H9 (cell line): Measurements from ENCODE around the gene TEX26. TPM values are rescaled to one million over a fixed set of nuclear protein-coding genes. Genes with fewer than 3 reads are reported as not detected.

Experiments used
- DNase-seq: peaks from one replicate; pipeline ENCODE4 v3.0.0-alpha.2; 2017
- H2AFZ ChIP-seq: one replicate; pipeline ENCODE4 v1.6.1; 2013; ENCODE audit warnings: mild to moderate bottlenecking, low read length, control low read depth, moderate library complexity
- H2AK5ac ChIP-seq: 2 replicates; pipeline ENCODE4 v1.6.1; 2013; ENCODE audit warnings: low read length, control low read depth, mixed read lengths; ENCODE audit not compliant: insufficient read length
- H2BK120ac ChIP-seq: one replicate; pipeline ENCODE4 v1.6.1; 2013; ENCODE audit warnings: low read depth, mild to moderate bottlenecking, low read length, control low read depth, inconsistent platforms; ENCODE audit not compliant: poor library complexity, severe bottlenecking
- H2BK12ac ChIP-seq: 2 replicates; pipeline ENCODE4 v1.6.1; 2013; ENCODE audit warnings: low read length, control low read depth, mixed read lengths, low read depth; ENCODE audit not compliant: insufficient read length
- H2BK15ac ChIP-seq: 2 replicates; pipeline ENCODE4 v1.6.1; 2013; ENCODE audit warnings: low read depth, low read length, control low read depth
- H2BK20ac ChIP-seq: one replicate; pipeline ENCODE4 v1.6.1; 2013; ENCODE audit warnings: low read depth, mild to moderate bottlenecking, low read length, control low read depth, inconsistent platforms; ENCODE audit not compliant: poor library complexity, severe bottlenecking
- H2BK5ac ChIP-seq: 2 replicates; pipeline ENCODE4 v1.6.1; 2013; ENCODE audit warnings: low read length, control low read depth, mixed read lengths; ENCODE audit not compliant: insufficient read length
- H3K14ac ChIP-seq: 2 replicates; pipeline ENCODE4 v1.6.1; 2013; ENCODE audit warnings: low read length, control low read depth; ENCODE audit not compliant: insufficient read depth
- H3K18ac ChIP-seq: 2 replicates; pipeline ENCODE4 v1.6.1; 2013; ENCODE audit warnings: low read depth, mild to moderate bottlenecking, mixed read lengths, low read length, control low read depth; ENCODE audit not compliant: insufficient read length
- H3K23ac ChIP-seq: 2 replicates; pipeline ENCODE4 v1.6.1; 2013; ENCODE audit warnings: low read length, control low read depth, mixed read lengths, low read depth; ENCODE audit not compliant: insufficient read length
- H3K23me2 ChIP-seq: 2 replicates; pipeline ENCODE4 v1.6.1; 2013; ENCODE audit warnings: low read depth, mild to moderate bottlenecking, mixed read lengths, low read length, control low read depth; ENCODE audit not compliant: insufficient read length, poor library complexity, severe bottlenecking
- H3K27ac ChIP-seq: 2 replicates; pipeline ENCODE4 v1.5.1; 2013; ENCODE audit warnings: low read length, control low read depth, mixed read lengths, low read depth; ENCODE audit not compliant: insufficient read length
- H3K27me3 ChIP-seq: 2 replicates; pipeline ENCODE4 v1.6.1; 2013; ENCODE audit warnings: low read length, control low read depth, inconsistent platforms; ENCODE audit not compliant: insufficient read depth
- H3K4ac ChIP-seq: 2 replicates; pipeline ENCODE4 v1.6.1; 2013; ENCODE audit warnings: low read depth, mild to moderate bottlenecking, control low read depth, inconsistent platforms, low read length, moderate library complexity
- H3K4me1 ChIP-seq: 2 replicates; pipeline ENCODE4 v1.6.1; 2013; ENCODE audit warnings: low read length, control low read depth, inconsistent platforms; ENCODE audit not compliant: insufficient read depth
- H3K4me2 ChIP-seq: 2 replicates; pipeline ENCODE4 v1.6.1; 2013; ENCODE audit warnings: low read length, control low read depth, mixed read lengths; ENCODE audit not compliant: insufficient read length, insufficient read depth
- H3K56ac ChIP-seq: 2 replicates; pipeline ENCODE4 v1.6.1; 2013; ENCODE audit warnings: low read depth, mild to moderate bottlenecking, mixed read lengths, low read length, control low read depth; ENCODE audit not compliant: insufficient read length
- H3K79me1 ChIP-seq: 2 replicates; pipeline ENCODE4 v1.6.1; 2013; ENCODE audit warnings: low read depth, mild to moderate bottlenecking, moderate library complexity, low read length, control low read depth, inconsistent platforms; ENCODE audit not compliant: insufficient read depth, poor library complexity, severe bottlenecking
- H3K79me2 ChIP-seq: 2 replicates; pipeline ENCODE4 v1.6.1; 2013; ENCODE audit warnings: low read length, control low read depth, inconsistent platforms; ENCODE audit not compliant: insufficient read depth
- H3K9ac ChIP-seq: 2 replicates; pipeline ENCODE4 v1.6.1; 2013; ENCODE audit warnings: low read length, control low read depth, mixed read lengths; ENCODE audit not compliant: insufficient read length; ENCODE audit errors: extremely low read depth
- H3K9me3 ChIP-seq: one replicate; pipeline ENCODE4 v1.6.1; 2013; ENCODE audit warnings: low read depth, low read length, inconsistent platforms; ENCODE audit not compliant: control insufficient read depth
- H3T11ph ChIP-seq: one replicate; pipeline ENCODE4 v1.6.1; 2013; ENCODE audit warnings: mild to moderate bottlenecking, low read length, control low read depth, inconsistent platforms
- H4K20me1 ChIP-seq: one replicate; pipeline ENCODE4 v1.6.1; 2013; ENCODE audit not compliant: control insufficient read depth, insufficient read length, insufficient read depth
- H4K5ac ChIP-seq: 2 replicates; pipeline ENCODE4 v1.6.1; 2013; ENCODE audit warnings: low read depth, mild to moderate bottlenecking, mixed read lengths, low read length, control low read depth; ENCODE audit not compliant: insufficient read length
- H4K8ac ChIP-seq: replicated peaks from 2 replicates; pipeline ENCODE4 v1.6.1; 2013; ENCODE audit warnings: low read length, control low read depth, mixed read lengths, low read depth; ENCODE audit not compliant: insufficient read length
- H4K91ac ChIP-seq: 2 replicates; pipeline ENCODE4 v1.6.1; 2013; ENCODE audit warnings: low read depth, mild to moderate bottlenecking, moderate library complexity, mixed read lengths, low read length, control low read depth; ENCODE audit not compliant: insufficient read length
- H3K27ac Mint-ChIP-seq, 3 experiments: 2 replicates in 2 of 3; 3 replicates in 1 of 3; pipeline ENCODE4 v1.8.0; 2020 to 2021; ENCODE audit warnings: mixed read lengths in 3 of 3, mild to moderate bottlenecking in 1 of 3, moderate library complexity in 1 of 3
- H3K27me3 Mint-ChIP-seq: 2 replicates; pipeline ENCODE4 v1.8.0; 2021; ENCODE audit warnings: low read depth, mild to moderate bottlenecking, moderate library complexity, mixed read lengths
- H3K36me3 Mint-ChIP-seq, 3 experiments: 2 replicates in 2 of 3; 3 replicates in 1 of 3; pipeline ENCODE4 v1.8.0; 2020 to 2021; ENCODE audit warnings: low read depth in 3 of 3, mixed read lengths in 3 of 3; ENCODE audit not compliant: insufficient read depth in 1 of 3
- H3K4me1 Mint-ChIP-seq, 2 experiments: 2 replicates each; pipeline ENCODE4 v1.8.0; 2020; ENCODE audit warnings: mixed read lengths in 2 of 2
- H3K4me3 Mint-ChIP-seq, 2 experiments: 2 replicates in 1 of 2; 3 replicates in 1 of 2; pipeline ENCODE4 v1.8.0; 2020 to 2021; ENCODE audit warnings: mild to moderate bottlenecking in 2 of 2, mixed read lengths in 2 of 2, moderate library complexity in 1 of 2
- H3K9me3 Mint-ChIP-seq, 2 experiments: 2 replicates in 1 of 2; 3 replicates in 1 of 2; pipeline ENCODE4 v1.8.0; 2020; ENCODE audit warnings: mild to moderate bottlenecking in 2 of 2, mixed read lengths in 2 of 2, moderate library complexity in 1 of 2
- CTCF ChIP-seq: fragments of 200-600 bp; sonication (generic); conservative IDR thresholded peaks from 3 replicates; pipeline ENCODE4 v1.8.0; 2021; ENCODE audit warnings: antibody characterized with exemption, mild to moderate bottlenecking
- WGBS: extraction: QIAGEN DNeasy Blood & Tissue Kit; methylation state at CpG from one replicate; pipeline ENCODE4 v1.1.7; 2013; ENCODE audit warnings: missing lambda C conversion rate, low lambda C conversion rate, mixed read lengths; ENCODE audit not compliant: insufficient read length; ENCODE audit errors: extremely low coverage; 5-methylcytosine and 5-hydroxymethylcytosine counted together
- total RNA-seq: library from RNA; stranded (reverse); gene quantifications from 2 replicates; pipeline ENCODE4 v1.2.1, GENCODE V29; 2021

Gene TEX26
- total RNA-seq, 1 experiment from 2014 or later = not detected

DNA sequence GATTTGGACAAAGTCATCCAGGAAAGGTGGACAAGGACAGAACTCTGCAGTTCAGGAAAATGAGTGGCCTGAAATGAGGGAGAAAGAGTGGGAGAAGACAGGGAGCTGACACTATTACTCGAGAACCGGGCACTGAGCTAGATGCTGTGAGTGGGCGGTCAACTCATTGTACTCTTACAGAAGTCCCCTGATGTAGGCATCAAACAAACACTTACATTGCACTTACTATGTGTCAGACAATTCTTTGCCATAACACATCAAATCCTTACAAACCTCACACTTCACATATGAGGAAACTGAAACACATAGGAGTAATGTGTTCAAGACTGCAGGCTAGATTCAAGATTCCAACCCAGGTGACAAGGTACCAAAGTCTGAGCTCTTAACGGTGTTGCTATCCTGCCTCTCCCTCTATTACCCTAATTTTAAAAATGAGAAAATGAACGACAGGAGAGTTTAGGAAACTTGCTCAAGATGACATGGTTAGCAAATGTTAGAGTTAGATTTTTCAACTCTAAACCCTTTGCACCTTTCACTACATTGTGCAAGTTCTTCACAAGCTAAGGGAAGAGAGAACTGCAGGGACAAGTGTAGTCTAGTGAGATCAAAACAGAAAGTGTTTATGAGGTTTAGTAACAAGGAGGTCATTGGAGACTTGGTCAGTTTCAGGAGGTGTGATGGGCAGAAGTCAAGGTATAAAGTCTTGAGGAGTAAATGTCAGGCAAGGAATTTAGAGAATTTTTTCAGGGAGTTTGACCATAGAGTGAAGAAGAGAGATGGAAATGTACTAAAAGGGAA lies 31.3 kb upstream of the TEX26 start:
- no peak overlapping the region for H3K23ac ChIP-seq
- peaks cover 3% of the 10 kb centered on the region; the same call in 1 of the 2 replicates for H3K27me3 ChIP-seq
- H3K56ac ChIP-seq = no peak overlapping the region
- H2BK20ac ChIP-seq = no peak overlapping the region
- no peaks in the 10 kb centered on the region for H3K79me1 ChIP-seq
- H3K79me2 ChIP-seq = no peaks in the 10 kb centered on the region
- Mint-ChIP-seq H3K9me3 (no peaks in the 10 kb centered on the region; a peak in 1 of 5 replicates), H3K4me1 (peaks cover 15 to 17% of the 10 kb centered on the region in 2 experiments), H3K27ac (no peak overlapping the region), H3K36me3 (no peaks in the 10 kb centered on the region), H3K27me3 (peaks cover 55% of the 10 kb centered on the region), H3K4me3 (no peak overlapping the region)
- H3K9me3 ChIP-seq = no peaks in the 10 kb centered on the region
- H3K27ac ChIP-seq = no peak overlapping the region
- H2BK12ac ChIP-seq = no peak overlapping the region
- no peak overlapping the region for H3K9ac ChIP-seq
- no peaks in the 10 kb centered on the region for H4K20me1 ChIP-seq
- no peak overlapping the region for H3T11ph ChIP-seq
- no peak overlapping the region for H2BK5ac ChIP-seq
- DNase-seq = no peak
- H4K5ac ChIP-seq = no peak overlapping the region
- no peak overlapping the region for H3K4me2 ChIP-seq
- H2BK15ac ChIP-seq = no peak overlapping the region
- no peak overlapping the region for H4K91ac ChIP-seq
- H2BK120ac ChIP-seq = no peak overlapping the region
- H4K8ac ChIP-seq = no peak overlapping the region
- no peak overlapping the region for H2AK5ac ChIP-seq
- no CpG with 5 or more reads among the region's 5 CpGs for WGBS
- H3K14ac ChIP-seq = no peak overlapping the region
- no peak overlapping the region for H3K18ac ChIP-seq
- H3K4me1 ChIP-seq = peaks cover 3% of the 10 kb centered on the region; the same call in 1 of the 2 replicates
- no peak for TF ChIP-seq CTCF
- H3K23me2 ChIP-seq = peaks cover 4% of the 10 kb centered on the region
- no peak overlapping the region for H2AFZ ChIP-seq
- H3K4ac ChIP-seq = no peak overlapping the region
